HG02840 (cell line): ENCODE results near the gene SLC7A4.
"Not testable (repeated sequence)": the region's sequence is repeated elsewhere in the genome, so short reads cannot be mapped to it uniquely, and the experiment has no call there.

Experiments used
- ATAC-seq: cut with Tn5 transposase; IDR thresholded peaks from one replicate; pipeline ENCODE4 v1.9.1; 2021; ENCODE audit warnings: mild to moderate bottlenecking, moderate library complexity, moderate number of reproducible peaks; ENCODE audit not compliant: unreplicated experiment, low FRiP score

Gene SLC7A4

GRCh38 chr22:21032037-21032867, at the start of gene SLC7A4:
Gene SLC7A4 (minus strand): TSS chr22:21032561. CDS start chr22:21031812, 749 bp downstream.
- no peak for ATAC-seq

GRCh38 chr22:21080435-21081137, 48.2 kb upstream of the SLC7A4 start:
- no peak for ATAC-seq

GRCh38 chr22:21079493-21079892, 47.1 kb upstream of the SLC7A4 start:
- no peak for ATAC-seq

GRCh38 chr22:21078916-21079315, 46.6 kb upstream of the SLC7A4 start:
- ATAC-seq: no peak

- no peak for ATAC-seq
Observed at GRCh38 chr22:21077884-21078508, 45.6 kb upstream of the SLC7A4 start.

- no peak for ATAC-seq
Observed at GRCh38 chr22:21076912-21077625, 44.7 kb upstream of the SLC7A4 start.

GRCh38 chr22:21075516-21076138, 43.3 kb upstream of the SLC7A4 start:
- ATAC-seq: no peak

- ATAC-seq: no peak
Observed at GRCh38 chr22:21074102-21074715, 41.8 kb upstream of the SLC7A4 start.

- no peak for ATAC-seq
Observed at GRCh38 chr22:21073482-21073881, 41.1 kb upstream of the SLC7A4 start.

GRCh38 chr22:21073023-21073422, 40.7 kb upstream of the SLC7A4 start:
- ATAC-seq: no peak

- not testable (repeated sequence) for ATAC-seq
Observed at GRCh38 chr22:21071796-21072195, 39.4 kb upstream of the SLC7A4 start.

- no peak for ATAC-seq
Observed at GRCh38 chr22:21070690-21071615, 38.6 kb upstream of the SLC7A4 start.

GRCh38 chr22:21069375-21069774, 37.0 kb upstream of the SLC7A4 start:
- no peak for ATAC-seq

- ATAC-seq: no peak
Observed at GRCh38 chr22:21068681-21069276, 36.4 kb upstream of the SLC7A4 start.

GRCh38 chr22:21067901-21068680, 35.7 kb upstream of the SLC7A4 start:
- ATAC-seq: no peak

GRCh38 chr22:21067075-21067900, 34.9 kb upstream of the SLC7A4 start:
- no peak for ATAC-seq
